Endothelial cell of umbilical vein (primary cell): Measurements from ENCODE around the gene SCGB1D1. TPM values are rescaled to one million over a fixed set of nuclear protein-coding genes. Genes with fewer than 3 reads are reported as not detected.

Source experiments
- BruUV-seq: library from RNA; stranded (reverse); fragments of 400-500 nt; replicated peaks from 2 replicates; lab custom pipeline; 2021; lab: Mats Ljungman, UMichigan
- CTCF ChIA-PET: fragments of 300-600, 350-600 bp; sonication (Branson Sonifier 250); formaldehyde crosslinking; loops from one replicate; lab custom pipeline; 2021; ENCODE audit warnings: antibody characterized with exemption, inconsistent platforms; lab: Charles Lee
- POLR2A ChIA-PET: fragments of 300-600, 350-600 bp; sonication (Branson Sonifier 250); formaldehyde crosslinking; loops from one replicate; lab custom pipeline; 2021; ENCODE audit warnings: antibody characterized with exemption, inconsistent platforms; lab: Charles Lee
- DNase-seq: peaks from one replicate; pipeline ENCODE4 v3.0.0-alpha.2; 2011; ENCODE audit warnings: low read depth, low spot score
- FAIRE-seq: peaks from 2 replicates; lab custom pipeline; 2011; peaks lifted over from hg19 to GRCh38; lab: Jason Lieb, UNC
- H2AFZ ChIP-seq: 2 replicates; pipeline ENCODE4 v1.6.0; 2012; ENCODE audit warnings: low read depth, low read length, control low read depth, inconsistent platforms
- H3K27ac ChIP-seq: 2 replicates; pipeline ENCODE4 v1.5.1; 2011; ENCODE audit warnings: low read depth, mild to moderate bottlenecking, control low read depth, low read length, moderate library complexity; ENCODE audit not compliant: insufficient read depth
- H3K27me3 ChIP-seq, 2 experiments: 2 replicates each; pipeline versions ENCODE4 v1.6.0 to v1.6.1; 2011; ENCODE audit warnings: low read length in 2 of 2, mixed read lengths in 1 of 2; ENCODE audit not compliant: control insufficient read depth in 2 of 2, insufficient read depth in 2 of 2
- H3K36me3 ChIP-seq, 2 experiments: 2 replicates in 1 of 2; 3 replicates in 1 of 2; pipeline ENCODE4 v1.5.1; 2011; ENCODE audit warnings: low read length in 2 of 2, mild to moderate bottlenecking in 1 of 2, moderate library complexity in 1 of 2; ENCODE audit not compliant: control insufficient read depth in 2 of 2, insufficient read depth in 2 of 2; ENCODE audit errors: extremely low read depth in 1 of 2
- H3K4me1 ChIP-seq: 3 replicates; pipeline ENCODE4 v1.5.1; 2011; ENCODE audit warnings: mild to moderate bottlenecking, low read length; ENCODE audit not compliant: control insufficient read depth, insufficient read depth; ENCODE audit errors: extremely low read depth
- H3K4me2 ChIP-seq: 2 replicates; pipeline ENCODE4 v1.6.1; 2011; ENCODE audit warnings: low read length, control low read depth, mixed read lengths; ENCODE audit not compliant: insufficient read depth
- H3K4me3 ChIP-seq, 3 experiments: fragments of 200-600 bp in 1 of 3; sonication (generic), shearing (Covaris generic) in 1 of 3; replicated peaks in 1 of 3; 2 replicates each; pipeline ENCODE4 v1.5.1; 2011 to 2016; ENCODE audit warnings: control low read depth in 3 of 3, low read length in 3 of 3, mild to moderate bottlenecking in 2 of 3, inconsistent platforms in 1 of 3, low read depth in 1 of 3, moderate library complexity in 1 of 3; ENCODE audit not compliant: insufficient read depth in 1 of 3
- H3K79me2 ChIP-seq: 2 replicates; pipeline ENCODE4 v1.6.0; 2012; ENCODE audit warnings: low read length, inconsistent platforms; ENCODE audit not compliant: control insufficient read depth, insufficient read depth
- H3K9ac ChIP-seq: replicated peaks from 2 replicates; pipeline ENCODE3; 2011; ENCODE audit warnings: low read length, control low read depth; ENCODE audit not compliant: insufficient read depth; ENCODE audit errors: extremely low read depth
- H3K9me1 ChIP-seq: replicated peaks from 3 replicates; pipeline ENCODE4 v1.6.0; 2011; ENCODE audit warnings: mild to moderate bottlenecking, low read length; ENCODE audit not compliant: control insufficient read depth, insufficient read depth; ENCODE audit errors: extremely low read depth
- H3K9me3 ChIP-seq: replicated peaks from 2 replicates; pipeline ENCODE4 v1.5.1; 2012; ENCODE audit warnings: low read length, inconsistent platforms; ENCODE audit not compliant: control insufficient read depth, insufficient read depth
- H4K20me1 ChIP-seq: replicated peaks from 2 replicates; pipeline ENCODE3; 2011; ENCODE audit warnings: mild to moderate bottlenecking, low read length; ENCODE audit not compliant: control insufficient read depth, insufficient read depth; ENCODE audit errors: extremely low read depth
- FOS ChIP-seq: IDR thresholded peaks from 2 replicates; pipeline ENCODE4 v1.6.1; 2011; ENCODE audit warnings: mild to moderate bottlenecking, low read length, moderate library complexity, borderline replicate concordance; ENCODE audit not compliant: insufficient read depth
- MYC ChIP-seq: IDR thresholded peaks from one replicate; pipeline ENCODE4 v1.6.1; 2011; ENCODE audit warnings: mild to moderate bottlenecking, low read depth, low read length
- POLR2A ChIP-seq: IDR thresholded peaks from 2 replicates; pipeline ENCODE4 v1.6.1; 2012; ENCODE audit warnings: low read depth, mild to moderate bottlenecking, control low read depth, low read length
- dilution Hi-C: fragments of 300-500 bp; cut with MboI; formaldehyde crosslinking; loops from one replicate; pipeline ENCODE4 v1.15.0; 2019; ENCODE audit warnings: low sequenced_read_pairs; ENCODE audit not compliant: extremely low pct_ligation_motif_present
- intact Hi-C: fragments of 100-400 bp; cut with micrococcal nuclease; formaldehyde crosslinking; loops from one replicate; pipeline ENCODE4 v1.10.0; 2022
- polyA plus RNA-seq, 4 experiments: library from polyadenylated mRNA; depleted of rRNA in 3 of 4; stranded (reverse) in 3 of 4; unstranded in 1 of 4; fragments of >200 nt; gene quantifications; 2 replicates each; pipeline versions ENCODE4 v1.2.1 to v1.2.3, GENCODE V29; 2011 to 2012; ENCODE audit warnings: missing spikeins in 1 of 4
- total RNA-seq: library from RNA; stranded (reverse); gene quantifications from 2 replicates; pipeline ENCODE4 v1.2.3, GENCODE V29; 2021
- TF ChIP-seq, protein P1 (sequence below), 2 donors: IDR thresholded peaks; 1 replicate in 1 of 2; 2 replicates in 1 of 2; pipeline ENCODE4 v1.5.1; 2011; ENCODE audit warnings: low read length in 2 of 2, mild to moderate bottlenecking in 2 of 2, moderate library complexity in 2 of 2, control low read depth in 1 of 2, inconsistent platforms in 1 of 2, low read depth in 1 of 2; ENCODE audit not compliant: insufficient read depth in 1 of 2; ENCODE audit errors: extremely low read depth in 1 of 2
- TF ChIP-seq, protein P2 (sequence below): IDR thresholded peaks from 2 replicates; pipeline ENCODE4 v1.6.1; 2011; ENCODE audit not compliant: insufficient read depth, insufficient read length

The SCGB1D1 gene
- total and polyA plus RNA-seq, 2 donors (not counting 3 experiments of a cell fraction or from before 2014, with no cell fraction given): not detected

DNA sequence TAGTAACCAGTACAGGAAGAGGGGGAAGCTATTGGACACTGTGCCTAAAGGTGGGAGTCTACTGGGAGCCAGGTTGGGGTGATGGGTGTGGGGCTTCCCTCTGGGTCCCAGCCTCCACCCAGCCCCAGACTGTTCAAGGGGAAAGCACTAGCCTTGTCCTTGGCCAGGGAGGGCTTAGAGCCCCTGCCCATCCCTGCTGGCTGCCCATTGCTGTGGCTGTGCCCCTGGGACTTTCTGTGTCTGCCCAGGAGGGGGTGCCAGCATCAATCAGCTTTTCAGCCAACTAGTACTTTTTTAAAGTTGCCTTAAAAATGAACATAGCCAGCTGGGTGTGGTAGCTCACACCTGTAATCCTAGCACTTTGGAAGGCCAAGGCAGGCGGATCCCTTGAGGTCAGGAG is 46.3 kb upstream of the SCGB1D1 start:
- TF ChIP-seq, protein P1, sequence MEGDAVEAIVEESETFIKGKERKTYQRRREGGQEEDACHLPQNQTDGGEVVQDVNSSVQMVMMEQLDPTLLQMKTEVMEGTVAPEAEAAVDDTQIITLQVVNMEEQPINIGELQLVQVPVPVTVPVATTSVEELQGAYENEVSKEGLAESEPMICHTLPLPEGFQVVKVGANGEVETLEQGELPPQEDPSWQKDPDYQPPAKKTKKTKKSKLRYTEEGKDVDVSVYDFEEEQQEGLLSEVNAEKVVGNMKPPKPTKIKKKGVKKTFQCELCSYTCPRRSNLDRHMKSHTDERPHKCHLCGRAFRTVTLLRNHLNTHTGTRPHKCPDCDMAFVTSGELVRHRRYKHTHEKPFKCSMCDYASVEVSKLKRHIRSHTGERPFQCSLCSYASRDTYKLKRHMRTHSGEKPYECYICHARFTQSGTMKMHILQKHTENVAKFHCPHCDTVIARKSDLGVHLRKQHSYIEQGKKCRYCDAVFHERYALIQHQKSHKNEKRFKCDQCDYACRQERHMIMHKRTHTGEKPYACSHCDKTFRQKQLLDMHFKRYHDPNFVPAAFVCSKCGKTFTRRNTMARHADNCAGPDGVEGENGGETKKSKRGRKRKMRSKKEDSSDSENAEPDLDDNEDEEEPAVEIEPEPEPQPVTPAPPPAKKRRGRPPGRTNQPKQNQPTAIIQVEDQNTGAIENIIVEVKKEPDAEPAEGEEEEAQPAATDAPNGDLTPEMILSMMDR (IDR thresholded peaks at IDR 0.05; ENCODE audit: extremely low read depth in 1 of 2, insufficient read depth in 1 of 2, low read depth in 1 of 2, low read length in 2 of 2): peak; percentile 5 to 43
- TF ChIP-seq, protein P2, sequence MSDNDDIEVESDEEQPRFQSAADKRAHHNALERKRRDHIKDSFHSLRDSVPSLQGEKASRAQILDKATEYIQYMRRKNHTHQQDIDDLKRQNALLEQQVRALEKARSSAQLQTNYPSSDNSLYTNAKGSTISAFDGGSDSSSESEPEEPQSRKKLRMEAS: no peak
- CTCF ChIA-PET: interaction anchor here (0.9 to 2.9 kb wide), 12 partner anchors 9 to 167 kb away, joined by 3 to 39 read pairs (median 6); partner anchors contain the start of gene SCGB2A1
- POLR2A ChIA-PET: no interaction called here

DNA sequence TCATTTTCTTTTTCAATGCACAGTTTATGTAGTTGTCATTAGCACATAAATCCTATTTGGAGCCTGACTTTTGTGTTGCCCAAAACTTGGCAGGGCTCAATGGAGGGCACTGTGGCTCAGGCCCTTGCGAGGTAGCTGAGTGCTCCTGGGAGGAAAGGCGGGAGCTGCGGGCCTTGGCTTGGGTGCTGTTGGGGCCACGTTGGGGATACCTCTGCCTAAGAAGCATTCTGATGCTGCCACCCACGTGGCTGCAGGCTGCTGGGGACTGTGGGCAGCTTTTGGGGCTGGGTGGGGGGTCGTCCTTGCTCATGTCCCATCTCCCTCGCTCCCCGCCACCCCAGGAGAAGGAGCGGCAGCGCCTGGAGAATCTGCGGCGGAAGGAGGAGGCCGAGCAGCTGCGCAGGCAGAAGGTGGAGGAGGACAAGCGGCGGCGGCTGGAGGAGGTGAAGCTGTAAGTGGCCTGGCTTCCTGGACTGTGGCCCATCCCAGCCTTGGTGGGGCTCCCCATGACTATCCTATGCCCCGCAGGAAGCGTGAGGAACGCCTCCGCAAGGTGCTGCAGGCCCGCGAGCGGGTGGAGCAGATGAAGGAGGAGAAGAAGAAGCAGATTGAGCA is 45.3 kb upstream of the SCGB1D1 start:
- Histone ChIP-seq H2AFZ (no peak overlapping the region), H4K20me1 (no peaks in the 10 kb centered on the region), H3K36me3 (peaks cover 34 to 51% of the 10 kb centered on the region in 2 experiments), H3K9me3 (no peaks in the 10 kb centered on the region), H3K4me1 (no peaks in the 10 kb centered on the region), H3K9me1 (no peaks in the 10 kb centered on the region), H3K9ac (no peak overlapping the region), H3K27ac (no peak overlapping the region), H3K27me3 (no peaks in the 10 kb centered on the region), H3K4me2 (no peak overlapping the region), H3K79me2 (no peaks in the 10 kb centered on the region), H3K4me3 (no peak overlapping the region)
- no peak for FAIRE-seq
- BruUV-seq: no TSS peak
- ChIA-PET POLR2A (no interaction called here), CTCF (interaction anchor here (1.2 to 2.7 kb wide), 7 partner anchors 8 to 166 kb away, joined by 4 to 39 read pairs (median 9); partner anchors contain the start of gene SCGB2A1)
- dilution Hi-C loops (no loop called here), intact Hi-C loops (no loop called here)
- no peak for DNase-seq
- TF ChIP-seq MYC (no peak), POLR2A (no peak), FOS (no peak)
- TF ChIP-seq, protein P1 (IDR thresholded peaks at IDR 0.05; ENCODE audit: extremely low read depth in 1 of 2, insufficient read depth in 1 of 2, low read depth in 1 of 2, low read length in 2 of 2): no peak
- TF ChIP-seq, protein P2: no peak

More for the DNA sequence above, 46.3 kb upstream of the SCGB1D1 start:
- Histone ChIP-seq H3K4me2 (no peak overlapping the region), H3K9me3 (no peaks in the 10 kb centered on the region), H2AFZ (no peak overlapping the region), H3K27me3 (no peaks in the 10 kb centered on the region), H3K4me3 (no peak overlapping the region), H3K4me1 (no peaks in the 10 kb centered on the region), H3K36me3 (peaks cover 35 to 55% of the 10 kb centered on the region in 2 experiments), H3K27ac (no peak overlapping the region), H3K9me1 (no peaks in the 10 kb centered on the region), H3K79me2 (no peaks in the 10 kb centered on the region), H3K9ac (no peak overlapping the region), H4K20me1 (no peaks in the 10 kb centered on the region)
- FAIRE-seq: peak; percentile 69
- peak; percentile 30 for DNase-seq
- BruUV-seq: no TSS peak
- intact Hi-C loops: loop anchor here (2.0 kb wide), 1 partner anchor 65 kb away; the partner anchor contains the start of gene SCGB2A1
- dilution Hi-C loops: no loop called here
